Activated CD8-positive, alpha-beta memory T cell treated with anti-CD3 and anti-CD28 coated beads, Interleukin-2, amount 50 U/mL, for 48 hours (primary cell): ENCODE measurements around the gene COL23A1.

ENCODE experiments used
- DNase-seq: peaks from one replicate; pipeline ENCODE4 v3.0.0-alpha.2; 2020

The COL23A1 gene

GRCh38 chr5:178553517-178553916 is 36.7 kb downstream of the COL23A1 start:
- DNase-seq = no peak

GRCh38 chr5:178551468-178551867 is 38.7 kb downstream of the COL23A1 start:
- DNase-seq = no peak

- no peak for DNase-seq
Observed at GRCh38 chr5:178551059-178551458, 39.1 kb downstream of the COL23A1 start.

DNA sequence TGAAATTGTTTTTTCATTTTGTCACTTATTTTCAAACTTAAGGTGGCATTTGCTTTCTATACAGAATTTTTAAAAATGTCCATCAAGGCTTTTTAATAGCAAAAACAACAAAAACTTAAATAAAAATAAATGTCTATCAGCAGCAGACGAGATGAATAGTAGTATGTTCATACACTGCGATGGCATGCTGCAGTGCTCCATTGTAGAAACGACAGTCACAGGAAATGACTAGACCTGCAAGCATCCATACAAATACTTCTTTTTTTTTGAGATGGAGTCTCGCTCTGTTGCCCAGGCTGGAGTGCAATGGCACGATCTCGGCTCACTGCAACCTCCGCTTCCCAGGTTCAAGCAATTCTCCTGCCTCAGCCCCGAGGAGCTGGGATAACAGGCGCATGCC is 41.4 kb downstream of the COL23A1 start:
- DNase-seq = no peak

GRCh38 chr5:178547753-178548415 is 42.3 kb downstream of the COL23A1 start:
- DNase-seq = no peak

- DNase-seq = no peak
Observed at GRCh38 chr5:178547052-178547666, 43.0 kb downstream of the COL23A1 start.

DNA sequence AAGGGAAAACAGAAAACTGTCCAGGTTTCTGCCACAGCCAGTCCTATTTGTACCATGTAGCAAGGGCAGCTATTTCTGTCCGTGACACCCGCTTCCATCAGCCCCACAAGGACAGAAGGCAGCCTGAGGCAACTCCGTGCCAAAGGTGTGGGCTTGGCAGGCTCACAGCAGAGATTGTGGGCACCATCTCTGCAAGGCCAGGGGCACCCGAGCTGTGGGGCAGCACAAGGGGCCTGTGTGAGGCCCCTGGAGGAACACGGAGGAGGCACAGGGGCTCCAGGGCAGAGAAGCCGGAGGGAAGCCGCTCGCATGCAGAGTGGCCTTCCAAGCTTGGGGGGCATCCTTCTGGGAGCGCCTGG is 43.5 kb downstream of the COL23A1 start:
- DNase-seq = no peak

DNA sequence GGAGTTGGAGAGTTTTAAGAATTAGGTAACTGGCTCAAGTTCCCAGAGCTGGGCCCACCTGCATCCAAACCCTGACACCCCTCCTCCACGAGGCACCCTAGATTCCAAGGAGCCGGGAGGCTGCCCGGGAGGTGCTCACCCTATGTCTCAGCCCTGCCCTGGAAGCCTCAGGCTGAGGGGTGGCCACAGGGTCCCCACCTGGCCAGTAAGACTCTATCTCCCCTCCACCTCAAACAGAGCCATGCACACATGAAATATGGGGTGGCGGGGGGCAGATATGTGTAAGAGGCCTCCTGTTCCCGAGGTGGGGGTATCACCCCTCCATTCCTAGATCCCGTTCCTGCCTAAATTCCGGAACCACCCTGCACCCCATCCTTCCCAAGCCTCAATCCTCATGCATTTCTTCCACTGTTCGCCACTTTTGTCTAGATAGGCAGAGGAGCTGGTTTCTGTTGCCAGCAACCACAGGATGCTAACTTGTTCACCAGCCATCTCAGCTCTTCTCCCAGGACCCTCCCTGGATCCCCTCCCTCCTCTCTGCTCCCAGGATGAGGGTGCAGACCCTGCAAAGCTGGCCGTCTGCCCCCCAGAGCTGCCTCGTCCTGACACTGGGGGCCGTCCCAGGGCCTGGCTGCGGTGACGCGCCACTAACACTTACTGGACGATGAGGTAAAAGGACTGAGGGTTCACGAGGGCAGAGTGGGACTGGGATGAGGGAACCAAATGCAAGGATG is 44.1 kb downstream of the COL23A1 start:
- no peak for DNase-seq

DNA sequence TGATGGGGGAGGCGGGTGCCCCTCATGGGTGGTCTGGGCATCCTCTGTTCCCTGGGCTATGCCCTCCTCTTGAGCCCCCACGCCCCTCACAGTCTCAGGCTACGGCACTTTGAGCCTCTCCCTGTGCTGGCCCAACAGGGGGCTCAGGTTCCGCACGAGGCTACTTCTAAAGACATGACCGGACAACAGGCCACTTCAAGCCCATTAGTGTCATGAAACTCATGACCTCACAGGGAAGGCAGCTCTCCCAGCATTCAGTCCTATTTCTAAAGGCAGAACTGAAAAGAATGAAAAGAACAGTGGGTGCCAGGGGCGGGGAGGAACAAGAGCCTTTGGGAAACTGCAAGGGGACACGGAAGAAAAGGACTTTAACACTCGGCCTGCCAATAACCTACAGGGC is 45.0 kb downstream of the COL23A1 start:
- no peak for DNase-seq

- no peak for DNase-seq
Observed at GRCh38 chr5:178544166-178544834, 45.9 kb downstream of the COL23A1 start.

- DNase-seq = no peak
Observed at GRCh38 chr5:178542455-178542854, 47.7 kb downstream of the COL23A1 start.

- DNase-seq = no peak
Observed at GRCh38 chr5:178540526-178540925, 49.7 kb downstream of the COL23A1 start.

GRCh38 chr5:178538741-178539229 is 51.4 kb downstream of the COL23A1 start:
- DNase-seq = no peak

DNA sequence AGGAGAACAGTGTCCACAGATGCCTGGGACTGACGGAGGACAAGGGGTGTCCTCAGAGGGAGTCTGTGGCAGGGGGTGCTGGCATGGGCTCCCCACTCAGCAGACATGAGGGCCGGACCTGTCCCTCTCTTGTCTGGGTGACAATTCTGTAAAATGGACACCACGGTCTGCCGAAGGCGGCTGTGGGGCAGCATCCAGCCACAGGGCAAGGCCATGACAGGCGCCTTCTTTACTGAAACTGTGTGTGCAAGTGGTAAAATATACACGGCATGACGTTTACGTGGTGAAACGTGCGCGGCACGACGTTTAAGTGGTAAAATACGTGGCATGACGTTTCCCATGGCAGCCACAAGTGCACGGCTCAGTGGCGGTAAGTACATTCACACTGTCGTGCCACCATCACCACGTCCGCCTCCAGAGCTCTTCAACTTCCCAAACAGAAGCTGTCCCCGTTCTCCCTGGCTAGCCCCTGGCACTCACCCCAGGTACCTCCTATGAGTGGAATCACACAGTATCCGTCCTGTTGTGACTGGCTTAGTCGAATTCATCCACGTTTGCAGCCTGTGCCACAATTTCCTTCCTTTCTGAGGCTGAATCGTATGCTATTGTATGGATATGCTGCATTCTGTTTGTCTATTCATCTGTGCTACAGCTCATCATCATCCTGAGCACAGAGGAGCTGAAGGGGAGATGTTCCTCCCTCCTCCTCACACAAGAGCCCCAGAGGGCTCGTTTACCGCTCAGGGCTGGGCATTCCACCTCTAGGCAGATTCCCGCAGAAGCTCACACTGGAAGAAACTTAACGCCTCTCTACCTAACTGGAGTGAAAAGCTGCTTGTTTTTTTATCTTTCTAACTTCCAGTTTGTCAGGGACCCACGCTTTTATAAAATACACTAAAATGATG is 52.5 kb downstream of the COL23A1 start:
- DNase-seq = no peak

DNA sequence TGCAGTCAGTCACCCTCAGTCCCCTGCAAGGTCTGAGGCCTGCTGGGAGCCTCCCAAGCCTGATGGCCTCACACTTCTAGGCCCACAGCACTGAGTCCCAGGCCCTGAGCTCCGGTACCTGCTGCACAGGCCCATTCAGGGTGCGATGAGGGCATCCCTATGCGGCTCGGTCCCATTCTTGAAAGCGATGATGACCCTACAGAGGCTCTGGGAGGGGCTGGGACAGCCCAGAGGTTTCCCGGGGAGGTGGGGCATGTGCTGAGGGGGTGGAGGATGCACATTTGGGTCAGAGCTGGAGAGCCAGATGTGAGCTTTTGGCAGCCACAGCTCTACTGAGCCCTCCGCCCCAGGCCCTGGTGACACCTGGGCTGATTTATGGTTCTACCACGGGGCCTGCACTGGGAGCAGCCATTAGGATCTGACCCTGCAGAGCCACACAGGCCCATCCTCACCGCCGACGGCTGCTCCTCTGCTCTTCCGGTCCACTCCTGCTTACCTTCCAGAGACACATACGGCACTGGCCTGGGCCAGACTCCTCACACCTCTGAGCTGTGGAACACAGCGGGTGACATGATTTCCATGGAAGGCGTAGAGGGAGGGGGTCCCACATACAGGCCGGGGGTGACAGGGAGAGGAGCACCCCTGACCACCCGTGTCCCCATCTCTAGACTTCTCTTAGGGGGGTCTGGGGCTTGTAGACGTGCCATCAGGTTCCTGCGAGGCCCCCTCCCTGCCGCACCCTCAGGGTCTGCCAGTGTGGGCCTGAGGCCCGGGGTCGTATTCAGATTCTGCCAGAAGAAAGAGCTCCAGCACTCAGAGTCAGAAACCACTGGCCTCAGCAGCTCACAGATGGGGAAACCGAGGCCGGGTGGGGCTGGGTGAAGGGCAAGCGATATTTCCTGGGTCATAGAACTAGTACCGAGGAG is 53.4 kb downstream of the COL23A1 start:
- DNase-seq = no peak

GRCh38 chr5:178535299-178536175 is 54.7 kb downstream of the COL23A1 start:
- no peak for DNase-seq

- no peak for DNase-seq
Observed at GRCh38 chr5:178533136-178533535, 57.1 kb downstream of the COL23A1 start.

GRCh38 chr5:178532666-178533065 is 57.5 kb downstream of the COL23A1 start:
- DNase-seq = no peak

GRCh38 chr5:178532236-178532635 is 58.0 kb downstream of the COL23A1 start:
- DNase-seq = no peak

DNA sequence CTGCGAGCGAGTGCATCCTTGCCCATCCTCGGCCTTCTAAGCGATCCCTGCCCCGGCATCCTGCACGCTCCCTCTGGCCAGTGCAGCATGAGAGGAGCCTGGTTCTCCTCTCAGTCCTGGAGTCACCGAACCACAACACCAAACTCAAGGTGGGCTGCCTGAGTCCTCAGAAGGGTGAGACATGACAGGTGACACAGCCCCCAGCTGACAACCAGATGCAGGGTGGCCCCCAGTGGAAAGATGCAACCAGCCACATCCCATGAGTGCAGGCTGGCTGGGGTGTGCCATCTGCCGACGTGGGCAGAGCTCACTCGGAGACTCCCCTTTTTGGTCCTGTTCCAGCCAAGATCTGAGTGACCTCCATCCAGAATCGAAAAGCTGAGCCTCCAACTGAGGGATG is 58.4 kb downstream of the COL23A1 start:
- DNase-seq = no peak
